NCI-H774 (cell line): ENCODE measurements around the gene MUC5AC.
"Not testable (repeated sequence)": the region's sequence is repeated elsewhere in the genome, so short reads cannot be mapped to it uniquely, and the experiment has no call there.

Experiments used
- DNase-seq: peaks from one replicate; lab custom pipeline; 2025; lab: John Stamatoyannopoulos, UW

Gene MUC5AC

DNA sequence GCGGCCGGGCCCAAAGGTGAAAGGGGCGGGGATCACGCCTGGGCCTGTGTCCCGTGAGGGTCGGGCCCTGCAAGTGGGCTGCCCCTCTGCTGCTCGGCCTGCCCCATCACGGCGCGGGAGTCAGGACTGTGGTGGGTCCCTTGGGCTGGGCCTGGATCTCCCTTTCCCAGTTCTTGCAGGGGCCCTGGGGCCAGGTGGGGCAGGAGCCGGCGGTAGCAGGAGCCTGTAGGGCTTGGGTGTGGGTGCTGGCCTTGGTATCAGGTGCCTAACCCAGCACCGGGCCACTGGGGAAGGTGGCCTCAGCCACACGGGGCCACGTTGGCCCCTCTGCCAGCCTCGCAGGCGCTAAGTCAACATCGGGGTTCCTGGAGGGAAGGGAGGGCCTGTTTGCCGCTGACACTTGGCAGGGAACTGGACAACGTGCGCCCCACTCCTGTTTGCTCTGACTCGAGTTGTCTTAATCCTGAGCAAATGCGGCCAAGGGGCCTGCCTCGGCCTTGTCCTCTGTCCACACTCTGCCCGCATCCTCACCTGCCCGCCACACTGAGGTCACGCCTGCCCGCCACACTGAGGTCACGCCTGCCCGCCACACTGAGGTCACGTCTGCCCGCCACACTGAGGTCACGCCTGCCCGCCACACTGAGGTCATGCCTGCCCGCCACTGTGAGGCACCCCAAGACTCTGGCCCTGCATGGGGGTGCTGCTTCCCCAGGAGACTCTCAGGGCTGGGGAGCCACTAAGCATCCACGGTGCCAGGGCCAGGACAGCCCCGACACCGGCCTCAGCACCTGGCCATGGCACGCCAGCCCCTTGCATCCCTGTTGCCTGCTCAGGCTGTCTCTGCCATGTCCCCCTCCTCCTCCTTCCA, 50.9 kb downstream of the MUC5AC start:
- no peak for DNase-seq

DNA sequence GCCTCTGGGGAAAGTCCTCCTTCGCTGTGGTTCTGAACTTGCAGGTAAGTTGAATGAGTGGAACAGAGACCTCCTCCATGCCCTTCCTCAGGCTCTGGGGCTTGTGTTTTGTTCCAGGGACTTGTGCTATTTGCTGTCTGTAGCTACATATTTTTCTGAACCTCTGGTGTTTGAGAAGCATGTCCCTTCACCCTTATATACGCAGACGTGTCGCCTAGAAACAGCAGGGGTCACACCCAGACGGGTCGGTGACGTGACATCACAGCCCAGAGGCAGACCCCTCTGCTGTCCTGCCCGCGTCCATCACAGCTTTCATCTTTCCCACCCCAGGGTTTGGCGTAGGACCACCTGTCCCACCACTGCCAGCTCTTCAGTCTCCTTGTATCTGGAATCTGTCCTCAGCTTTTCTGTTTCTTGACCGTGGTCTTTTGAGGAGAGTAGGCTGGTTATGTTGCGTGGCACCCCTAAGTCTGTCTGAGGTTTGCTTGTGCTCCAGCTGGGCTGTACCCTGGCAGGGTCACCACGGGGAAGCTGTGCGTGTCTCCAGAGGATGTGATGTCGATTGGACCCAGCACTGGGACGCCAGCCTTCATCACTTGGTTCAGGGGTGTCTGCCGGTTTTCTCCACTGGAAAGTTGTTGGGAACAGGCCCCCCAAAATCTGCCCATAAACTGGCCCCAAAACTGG, 51.8 kb downstream of the MUC5AC start:
- no peak for DNase-seq

DNA sequence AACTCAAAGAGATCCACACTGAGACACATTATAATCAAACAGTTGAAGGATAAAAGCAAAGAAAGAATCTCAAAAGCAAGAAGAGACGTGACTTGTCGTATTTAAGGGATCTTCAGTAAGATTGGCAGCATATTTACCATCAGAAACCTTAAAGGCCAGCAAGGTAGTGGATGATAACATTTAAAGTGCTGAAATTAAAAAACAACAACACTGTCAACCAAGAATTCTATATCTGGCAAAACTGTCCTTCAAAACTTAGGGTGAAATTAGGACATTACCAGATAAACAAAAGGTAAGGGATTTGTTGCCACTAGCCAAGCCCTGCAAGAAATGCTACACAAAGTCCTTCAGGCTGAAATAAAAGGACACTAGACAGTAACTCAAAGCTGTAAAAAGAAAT, 54.1 kb downstream of the MUC5AC start:
- DNase-seq: no peak

DNA sequence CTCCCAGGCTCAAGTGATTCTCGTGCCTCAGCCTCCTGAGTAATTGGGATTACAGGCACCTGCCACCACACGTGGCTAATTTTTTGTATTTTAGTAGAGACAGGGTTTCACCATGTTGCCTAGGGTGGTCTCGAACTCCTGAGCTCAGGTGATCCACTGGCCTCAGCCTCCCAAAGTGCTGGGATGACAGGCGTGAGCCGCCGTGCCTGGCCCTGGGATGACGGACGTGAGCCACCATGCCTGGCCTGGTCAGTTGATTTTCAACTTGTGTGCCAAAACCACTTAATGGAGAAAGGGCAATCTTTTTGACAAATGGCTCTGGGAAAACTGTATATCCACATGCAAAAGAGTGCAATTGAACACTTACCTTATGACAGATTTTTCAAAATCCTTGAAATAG, 58.1 kb downstream of the MUC5AC start:
- not testable (repeated sequence) for DNase-seq

DNA sequence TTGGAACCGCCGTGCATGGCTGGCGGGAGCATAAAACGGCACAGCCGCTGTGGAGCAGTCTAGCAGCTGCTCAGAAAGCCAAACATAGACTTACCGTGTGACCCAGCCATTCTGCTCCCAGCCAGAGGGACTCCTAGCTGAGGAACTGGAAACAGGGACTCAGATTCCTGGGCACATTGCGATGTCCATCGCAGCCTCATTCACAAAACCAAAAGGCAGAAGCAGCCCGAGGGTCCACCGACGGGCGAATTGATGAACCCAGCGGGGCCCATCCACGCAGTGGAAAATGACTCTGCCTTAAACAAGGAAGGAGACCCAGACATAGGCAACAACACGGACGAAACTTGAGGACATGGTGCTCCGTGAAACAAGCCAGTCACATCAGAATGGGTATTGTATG, 59.4 kb downstream of the MUC5AC start:
- DNase-seq: no peak

DNA sequence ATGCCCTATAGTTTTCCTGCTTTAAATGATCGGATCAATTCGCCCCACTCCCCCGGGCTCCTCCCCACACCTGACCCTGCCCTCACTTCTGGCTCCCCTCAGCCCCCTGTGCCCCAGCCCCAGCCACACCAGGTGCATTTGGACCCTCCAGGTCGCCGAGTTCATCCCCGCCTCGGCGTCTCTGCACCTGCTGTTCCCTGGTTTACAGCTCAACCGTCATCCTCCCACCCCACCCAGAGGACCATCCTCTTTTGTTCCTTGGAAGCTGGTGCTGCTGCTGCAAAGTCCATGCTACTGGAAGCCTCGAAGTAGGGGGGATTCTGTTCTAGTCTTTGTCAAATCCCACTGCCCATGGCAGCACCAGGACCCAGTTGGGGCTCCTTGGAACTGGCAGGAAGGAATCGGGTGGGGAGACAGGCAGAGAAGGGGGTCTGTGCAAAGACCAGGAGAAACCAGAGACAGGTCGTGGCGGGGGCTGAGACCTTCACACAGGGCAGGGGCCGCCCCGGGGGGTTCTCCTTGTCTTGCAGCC, 60.6 kb downstream of the MUC5AC start:
- no peak for DNase-seq

DNA sequence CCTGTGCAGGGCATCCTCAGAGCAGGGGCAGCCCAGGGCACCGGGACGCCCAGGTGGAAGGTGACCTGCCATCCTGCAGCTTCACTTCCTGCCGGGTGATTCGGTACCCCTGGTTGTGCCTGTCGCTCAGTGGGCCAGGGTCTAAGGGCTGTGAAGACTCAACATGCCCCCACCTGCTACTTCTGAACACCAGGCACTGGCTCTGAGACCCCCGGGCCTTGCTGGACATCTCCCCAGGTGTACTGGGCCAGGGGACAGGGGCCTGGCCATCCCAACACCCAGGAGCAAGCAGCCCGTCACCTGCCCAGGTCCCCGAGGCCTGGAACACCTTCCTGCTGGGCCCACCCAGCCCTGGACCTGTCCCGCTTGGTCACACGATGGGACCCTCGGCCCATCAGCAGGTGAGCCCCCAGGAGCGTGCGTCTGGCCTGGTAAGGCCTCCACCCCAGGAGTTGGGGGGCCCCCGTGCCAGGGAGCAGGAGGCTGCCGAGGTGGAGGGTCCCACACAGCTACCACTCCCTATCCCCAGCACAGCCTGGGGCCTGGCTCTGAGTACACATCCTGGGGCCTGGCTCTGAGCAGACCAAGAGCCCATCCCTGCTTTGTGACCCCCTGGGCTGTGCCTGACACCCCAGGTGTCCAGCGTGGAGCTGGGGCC, 61.2 kb downstream of the MUC5AC start:
- DNase-seq: no peak

DNA sequence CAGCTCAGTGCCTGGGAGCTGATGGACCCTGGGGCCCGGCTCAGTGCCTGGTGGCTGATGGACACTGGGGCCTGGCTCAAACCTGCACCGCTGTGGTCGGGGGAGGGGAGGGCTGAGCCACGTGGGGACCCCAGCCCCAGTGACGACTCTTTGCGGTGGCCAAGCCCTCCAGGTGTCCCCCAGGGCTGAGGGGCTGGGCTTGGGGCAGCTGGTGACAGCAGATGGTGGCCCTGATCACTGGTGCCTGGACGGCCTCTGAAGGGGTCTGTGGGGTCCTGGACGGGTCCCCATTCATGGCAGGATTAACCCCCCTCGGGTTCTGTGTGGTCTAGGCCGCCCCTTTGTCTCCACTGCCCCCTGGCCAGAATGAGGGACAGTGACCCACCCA, 61.7 kb downstream of the MUC5AC start:
- no peak for DNase-seq

DNA sequence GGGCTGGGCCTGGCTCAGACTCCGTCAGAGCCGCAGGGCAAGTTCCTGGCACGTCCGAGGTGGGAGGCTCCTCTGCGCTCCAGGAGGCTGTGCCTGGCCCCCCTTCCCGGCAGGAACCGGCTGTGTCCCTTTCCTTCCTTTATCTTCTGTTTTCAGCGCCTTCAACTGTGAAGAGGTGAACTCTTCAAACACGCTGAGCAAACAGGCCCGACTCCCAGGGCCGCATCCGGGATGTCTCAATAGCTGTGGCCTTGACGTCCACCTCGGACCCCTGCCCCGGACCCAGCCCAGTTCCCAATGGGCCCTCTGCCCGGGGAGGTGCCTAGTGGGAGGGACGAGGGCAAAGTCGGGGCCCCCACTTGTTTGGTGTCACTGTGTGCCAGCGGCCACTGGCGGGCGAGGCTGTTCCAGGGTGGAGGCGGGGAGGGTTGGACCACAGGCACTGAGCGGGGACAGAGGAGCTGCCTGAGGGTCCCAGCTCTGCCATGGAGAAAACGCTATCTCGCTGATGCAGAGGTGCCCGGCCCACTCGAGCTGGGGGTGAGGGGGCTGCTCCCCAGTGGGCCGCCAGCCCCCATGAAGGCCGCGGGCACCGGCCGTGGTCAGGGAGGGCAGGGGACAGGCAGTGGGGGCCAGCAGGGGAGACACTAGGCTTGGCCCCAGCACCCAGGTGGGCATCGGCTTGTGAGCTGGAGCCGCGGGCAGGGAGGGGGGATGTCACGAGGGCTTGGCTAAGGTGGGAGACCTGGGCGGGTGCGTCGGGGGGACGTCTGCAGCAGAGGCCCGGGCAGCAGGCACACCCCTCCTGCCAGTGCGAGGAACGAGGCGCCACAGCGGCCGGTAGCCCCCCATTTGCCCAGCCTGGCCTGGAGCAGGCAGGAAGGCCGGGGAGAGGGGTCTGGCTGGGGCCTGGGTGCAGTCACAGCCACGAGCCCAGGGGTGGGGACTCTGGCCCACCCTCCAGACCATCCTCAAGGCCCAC, 62.4 kb downstream of the MUC5AC start:
- DNase-seq: no peak

DNA sequence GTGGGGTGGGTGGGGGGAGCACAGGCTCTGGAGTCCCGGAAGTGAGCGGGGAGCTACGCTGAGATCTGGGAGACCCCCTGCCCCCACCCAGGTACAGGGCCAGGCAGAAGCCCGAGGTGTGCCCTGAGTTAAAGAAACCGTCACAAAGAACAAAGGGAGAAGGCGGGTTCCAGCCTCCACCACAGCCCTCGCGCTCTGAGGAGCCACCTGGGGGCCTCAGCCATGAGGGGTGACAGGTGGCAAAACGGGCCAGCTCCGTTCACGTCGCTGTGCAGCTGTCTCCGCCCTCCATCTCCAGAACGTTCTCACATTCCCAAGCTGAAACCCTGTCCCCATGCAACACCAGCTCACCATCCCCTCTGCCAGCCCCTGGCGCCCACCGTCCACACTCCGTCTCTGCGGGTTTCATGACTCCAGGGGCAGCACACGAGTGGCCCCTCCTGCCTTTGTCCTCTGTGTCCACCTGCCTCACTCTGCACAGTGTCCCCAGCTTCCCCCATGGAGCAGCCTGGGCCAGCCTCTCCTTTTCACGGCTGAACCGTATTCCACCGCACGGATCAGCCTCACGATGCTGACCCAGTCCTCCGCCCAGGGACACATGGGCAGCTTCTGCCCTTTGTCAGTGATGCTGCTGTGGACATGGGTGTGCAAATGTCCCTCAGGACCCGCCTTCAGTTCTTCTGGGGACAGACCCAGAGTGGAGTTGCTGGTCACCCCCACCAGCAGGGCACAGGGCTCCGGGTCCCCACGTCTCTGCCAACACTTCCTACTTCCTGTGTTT, 63.4 kb downstream of the MUC5AC start:
- no peak for DNase-seq

DNA sequence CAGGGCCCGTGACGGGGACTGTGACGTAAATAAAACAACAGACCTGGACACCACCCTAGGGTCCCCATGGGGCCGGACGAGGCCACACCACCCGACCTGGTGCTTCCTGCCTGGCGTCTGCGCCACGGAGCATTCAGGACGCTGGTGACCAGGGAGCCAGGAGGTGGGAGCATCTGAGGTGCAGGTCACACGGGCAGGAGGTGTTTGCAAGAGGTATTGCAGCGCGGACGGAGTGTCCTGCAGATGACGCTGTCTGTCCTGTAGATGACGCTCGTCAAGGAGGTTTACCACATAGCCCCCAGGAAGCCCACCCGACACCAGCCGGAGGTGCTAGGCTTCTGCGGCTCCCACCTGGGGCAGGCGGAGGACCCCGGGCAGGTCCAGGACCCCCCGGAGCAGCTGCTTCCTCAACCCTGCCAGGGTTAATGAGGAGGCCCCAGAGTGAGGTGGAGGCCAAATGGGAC, 64.1 kb downstream of the MUC5AC start:
- DNase-seq: no peak

DNA sequence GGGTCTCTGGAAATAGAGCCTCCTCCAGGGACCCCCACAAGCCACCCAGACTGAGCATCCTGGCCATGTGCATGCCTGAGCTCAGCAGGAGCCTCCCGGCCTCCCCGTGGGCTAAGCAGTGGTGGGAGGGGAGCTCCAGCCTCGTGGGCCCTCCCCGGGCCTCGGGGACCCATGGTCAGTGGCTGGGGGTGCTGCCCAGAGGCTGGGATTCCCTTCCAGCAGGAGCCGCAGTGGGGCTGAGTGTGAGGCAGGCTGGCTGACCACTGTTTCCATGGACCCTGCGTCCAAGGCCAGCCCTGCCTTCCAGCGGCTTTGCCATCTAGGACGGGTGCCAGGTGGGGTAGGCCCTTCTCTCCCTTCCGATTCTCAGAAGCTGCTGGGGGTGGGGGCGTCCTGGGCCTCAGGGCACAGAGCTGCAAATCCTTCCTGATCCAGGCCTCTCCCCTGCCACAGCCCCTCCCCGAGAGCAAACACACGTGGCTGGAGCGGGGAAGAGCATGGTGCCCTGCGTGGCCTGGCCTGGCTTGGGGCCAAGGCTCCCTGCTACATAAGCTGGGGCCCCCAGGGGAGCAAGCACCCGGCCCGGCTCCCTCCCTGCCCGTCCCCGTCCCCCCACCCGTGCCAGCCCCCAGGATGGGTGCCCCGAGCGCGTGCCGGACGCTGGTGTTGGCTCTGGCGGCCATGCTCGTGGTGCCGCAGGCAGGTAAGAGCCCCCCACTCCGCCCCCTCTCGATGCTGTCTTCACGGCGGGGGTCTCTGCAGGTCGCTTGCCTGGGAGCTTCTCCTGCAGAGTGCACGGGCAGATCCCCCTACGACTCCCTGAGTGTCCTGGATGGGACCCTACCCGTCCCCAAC, 65.0 kb downstream of the MUC5AC start, which contains the start of gene MUC5B:
Gene MUC5B, plus strand, starts transcription at position 576 of the 855 bp plus-strand sequence. Its CDS starts 58 bp downstream, at position 634.
- DNase-seq: no peak

DNA sequence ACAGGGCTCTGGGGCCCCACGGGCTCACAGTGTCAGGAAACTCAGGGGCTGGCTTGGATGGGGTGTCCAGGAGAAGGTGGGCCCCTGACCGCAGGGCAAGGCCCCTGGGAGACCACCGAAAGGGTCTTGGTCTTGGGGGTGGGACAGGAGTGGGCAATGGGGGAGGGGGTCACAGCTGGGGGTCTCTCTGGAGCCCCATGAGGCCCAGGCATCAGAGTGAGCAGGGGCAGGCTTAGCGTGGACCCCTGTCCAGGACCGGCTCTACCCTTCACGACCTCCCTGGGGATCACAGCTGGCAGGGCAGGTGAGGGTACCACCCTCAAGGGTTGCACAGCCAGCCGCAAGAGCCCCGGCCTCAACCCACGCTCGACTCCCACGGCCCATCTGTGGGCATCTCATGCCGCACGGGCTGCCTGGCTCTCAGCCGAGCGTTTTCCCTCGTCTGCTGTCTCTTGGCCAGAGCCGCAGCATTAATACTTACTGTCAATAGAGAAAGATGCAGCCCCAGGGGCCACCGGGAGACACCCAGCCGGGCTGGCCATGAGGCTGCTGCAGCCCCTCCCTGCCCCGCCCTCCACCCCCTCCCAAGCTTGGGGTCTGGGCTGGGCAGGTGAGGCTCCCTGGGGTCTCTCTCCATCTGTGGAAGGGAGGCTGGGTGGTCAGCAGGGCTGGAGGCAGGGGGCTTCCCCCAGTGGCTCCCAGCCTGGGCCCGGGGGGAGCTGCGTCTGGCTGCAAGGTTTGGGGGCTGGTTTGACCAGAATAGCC, 65.8 kb downstream of the MUC5AC start:
- no peak for DNase-seq

DNA sequence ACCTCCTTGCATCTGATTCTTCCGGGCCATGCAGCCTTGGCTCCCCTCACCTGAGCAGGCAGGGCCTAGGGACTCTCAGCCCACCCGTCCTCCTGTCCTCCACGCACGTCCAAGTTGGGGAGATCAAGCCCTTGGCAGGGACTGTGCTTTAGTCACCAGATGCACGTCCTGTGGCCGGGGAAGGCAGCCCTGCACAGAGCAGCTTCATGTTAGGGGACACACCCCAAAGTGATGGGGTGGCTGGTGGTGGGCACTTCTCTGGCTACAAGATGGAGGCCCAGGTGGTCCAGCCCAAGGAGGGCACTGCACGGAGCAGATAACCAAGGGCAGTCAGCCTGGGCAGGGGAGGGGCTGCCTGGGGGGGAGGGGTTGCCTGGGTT, 66.3 kb downstream of the MUC5AC start:
- DNase-seq: no peak

DNA sequence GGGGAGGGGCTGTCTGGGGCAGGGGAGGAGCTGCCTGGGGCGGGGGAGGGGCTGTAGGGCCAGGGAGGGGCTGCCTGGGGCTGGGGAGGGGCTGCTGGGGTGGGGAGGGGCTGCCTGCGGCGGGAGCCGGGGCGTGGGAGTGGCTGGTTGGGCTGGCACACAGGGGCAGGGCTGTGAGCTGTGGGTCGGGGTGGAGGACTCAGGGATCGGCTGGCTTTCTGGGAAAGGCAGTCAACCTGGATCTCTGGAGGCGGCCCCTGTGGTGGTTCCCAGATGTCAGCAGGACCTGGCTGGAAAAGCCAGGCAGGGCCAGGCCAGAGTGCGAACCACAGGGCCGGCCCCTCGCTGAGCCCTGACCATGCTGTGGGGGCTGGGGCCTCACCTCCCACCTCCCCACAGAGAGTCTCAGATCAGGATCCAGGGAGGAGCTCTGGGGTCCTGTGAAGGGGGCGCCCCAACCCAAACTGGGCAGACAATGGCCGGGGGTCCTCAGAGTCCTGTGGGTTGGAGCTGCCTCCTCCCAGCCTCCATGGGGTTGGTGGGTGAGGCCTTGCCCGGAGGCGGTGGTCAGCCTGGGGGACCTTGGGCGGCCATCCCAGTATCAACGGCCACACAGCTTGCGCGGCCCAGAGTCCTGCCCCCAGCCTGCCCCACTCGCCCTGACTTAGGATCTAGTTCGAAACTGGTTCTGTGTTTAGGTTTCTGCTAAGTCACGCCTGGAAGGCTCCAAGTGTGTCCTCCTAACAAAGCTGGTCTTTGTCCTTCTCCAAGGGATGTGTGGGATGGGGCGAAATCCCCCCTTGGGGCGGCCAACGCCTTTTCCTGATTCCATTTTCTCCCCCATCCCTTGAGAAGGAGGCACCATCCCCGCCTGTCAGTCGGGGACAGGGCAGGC, 67.0 kb downstream of the MUC5AC start:
- DNase-seq: no peak

DNA sequence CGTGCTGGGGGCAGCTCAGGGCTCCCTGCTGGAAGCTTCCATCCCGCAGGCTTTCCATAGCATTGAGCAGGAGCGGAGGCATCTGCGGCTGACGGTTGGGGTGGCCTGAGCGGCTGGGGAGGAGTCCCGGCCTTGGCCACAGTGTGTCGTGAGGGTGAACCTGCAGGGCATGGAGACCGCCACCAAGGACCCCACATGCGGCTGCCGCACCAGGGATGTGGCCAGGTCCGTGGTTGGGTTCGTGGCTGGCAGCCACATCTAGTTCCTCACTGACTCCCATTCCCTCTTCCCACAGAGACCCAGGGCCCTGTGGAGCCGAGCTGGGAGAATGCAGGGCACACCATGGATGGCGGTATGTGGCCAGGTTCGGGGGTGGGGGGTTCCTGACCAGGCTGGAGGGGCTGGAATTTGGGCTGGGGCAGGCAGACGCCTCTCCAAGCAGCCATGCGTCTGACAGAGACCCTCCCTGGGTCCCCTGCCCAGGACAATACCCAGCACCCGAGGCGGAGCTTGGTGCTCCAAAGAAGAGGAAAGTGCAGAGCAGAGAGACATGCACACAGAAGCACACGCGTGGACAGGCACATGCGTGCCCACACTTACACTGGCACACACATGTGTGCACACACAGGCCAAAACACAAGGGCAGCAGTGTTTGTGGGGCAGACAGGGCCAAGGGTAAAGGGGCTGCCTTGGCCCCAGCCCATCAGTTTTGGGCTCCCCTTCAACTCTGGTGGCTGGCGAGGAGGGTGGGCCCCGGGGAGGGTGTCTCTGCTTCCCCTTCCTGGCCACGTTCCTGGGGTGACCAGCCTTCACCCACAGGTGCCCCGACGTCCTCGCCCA, 67.9 kb downstream of the MUC5AC start:
- DNase-seq: no peak
